Esophagus squamous epithelium (tissue), 4 donors: ENCODE results near the gene TMEM19.

Experiments
- CTCF ChIP-seq, 6 experiments: fragments of 450-650 bp in 4 of 6; fragments of 200-600 bp in 2 of 6; sonication (generic) in 2 of 6; IDR thresholded peaks; one replicate each; pipeline ENCODE4 v1.5.1; 2016 to 2019; ENCODE audit warnings: antibody characterized with exemption in 6 of 6, mild to moderate bottlenecking in 4 of 6, moderate library complexity in 4 of 6
- POLR2A ChIP-seq, 4 donors: fragments of 450-650 bp; IDR thresholded peaks; one replicate each; pipeline ENCODE4 v1.6.1; 2017; ENCODE audit warnings: antibody characterized with exemption in 4 of 4, mild to moderate bottlenecking in 4 of 4, moderate library complexity in 3 of 4

DNA sequence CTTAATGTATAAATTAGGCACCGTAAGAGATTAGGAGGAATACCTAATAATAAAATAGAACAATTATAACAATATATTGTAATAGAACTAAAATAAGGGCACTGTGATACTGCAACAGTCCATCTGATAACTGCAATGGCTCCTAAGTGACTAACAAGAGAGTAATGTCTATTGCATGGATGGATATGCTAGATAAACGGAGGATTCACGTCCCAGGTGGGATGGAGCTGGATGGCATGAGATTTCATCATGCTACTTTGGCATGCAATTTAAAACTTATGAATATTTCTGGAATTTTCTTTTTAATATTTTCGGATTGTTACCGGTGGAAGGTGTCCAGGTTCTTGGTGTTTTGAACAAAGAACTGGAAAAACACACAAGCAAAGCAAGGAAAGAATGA, 2.2 kb upstream of the TMEM19 start:
- TF ChIP-seq CTCF (IDR thresholded peaks at IDR 0.05) (no peak), POLR2A (IDR thresholded peaks at IDR 0.05) (no peak)
